GM13977 (cell line): ENCODE measurements around the gene HSP90AA1.
"Not testable (repeated sequence)": the region's sequence is repeated elsewhere in the genome, so short reads cannot be mapped to it uniquely, and the experiment has no call there.

Experiments used
- DNase-seq: peaks from one replicate; pipeline ENCODE4 v3.0.0; 2012; ENCODE audit warnings: low spot score
- CTCF ChIP-seq: IDR thresholded peaks from 2 replicates; pipeline ENCODE4 v1.5.1; 2012; ENCODE audit warnings: mild to moderate bottlenecking, control low read depth; ENCODE audit not compliant: insufficient read depth; ENCODE audit errors: extremely low read depth, missing control alignments
- in situ Hi-C: fragments of 300-500 bp; cut with MboI; formaldehyde crosslinking; loops from one replicate; pipeline ENCODE4 v1.12.0; 2022; ENCODE audit warnings: low sequenced_read_pairs, low pct_unique_long_range_greater_than_20kb, mixed read lengths, inconsistent platforms; ENCODE audit not compliant: unreplicated experiment

The HSP90AA1 gene

GRCh38 chr14:102080183-102081080 lies 6.4 kb downstream of the HSP90AA1 start:
- no peak for DNase-seq
- in situ Hi-C loops = no loop called here
- TF ChIP-seq CTCF = no peak

GRCh38 chr14:102079700-102079979 lies 7.2 kb downstream of the HSP90AA1 start:
- in situ Hi-C loops = no loop called here
- no peak for TF ChIP-seq CTCF
- no peak for DNase-seq

- no peak for DNase-seq
- no peak for TF ChIP-seq CTCF
- in situ Hi-C loops = no loop called here
These were observed 7.8 kb downstream of the HSP90AA1 start for GRCh38 chr14:102078831-102079699.

- in situ Hi-C loops, DNase-seq: not testable (repeated sequence)
These were observed 8.5 kb downstream of the HSP90AA1 start for GRCh38 chr14:102078361-102078791.

- in situ Hi-C loops = no loop called here
- no peak for DNase-seq
- no peak for TF ChIP-seq CTCF
These were observed 9.5 kb downstream of the HSP90AA1 start for GRCh38 chr14:102077382-102077709.

- TF ChIP-seq CTCF = no peak
- DNase-seq = no peak
- in situ Hi-C loops = no loop called here
These were observed 11.7 kb downstream of the HSP90AA1 start for GRCh38 chr14:102075155-102075554.

GRCh38 chr14:102074415-102074964 lies 12.4 kb downstream of the HSP90AA1 start:
- no peak for DNase-seq
- in situ Hi-C loops = no loop called here
- no peak for TF ChIP-seq CTCF
